DOHH2 (cell line): ENCODE results near the gene HNF1A.

Experiments
- H3F3A ChIP-seq: fragments of 200-600 bp; sonication (generic), shearing (Covaris generic); 2 replicates; pipeline ENCODE4 v1.6.0; 2016; ENCODE audit warnings: antibody characterized with exemption, mild to moderate bottlenecking; ENCODE audit not compliant: control insufficient read depth, insufficient read depth
- H3K27ac ChIP-seq: fragments of 200-600 bp; sonication (generic); 2 replicates; pipeline ENCODE4 v1.5.1; 2014; ENCODE audit warnings: low read depth, mild to moderate bottlenecking, low read length, moderate library complexity
- H3K27me3 ChIP-seq: fragments of 200-600 bp; sonication (generic); 2 replicates; pipeline ENCODE4 v1.6.1; 2014; ENCODE audit warnings: mild to moderate bottlenecking, low read length, mixed read lengths; ENCODE audit not compliant: control insufficient read depth
- H3K36me3 ChIP-seq: fragments of 200-600 bp; sonication (generic); 2 replicates; pipeline ENCODE4 v1.6.1; 2014; ENCODE audit warnings: mild to moderate bottlenecking, low read length, moderate library complexity, mixed read lengths; ENCODE audit not compliant: control insufficient read depth
- H3K4me1 ChIP-seq: fragments of 200-600 bp; sonication (generic); 2 replicates; pipeline ENCODE4 v1.6.1; 2014; ENCODE audit warnings: mild to moderate bottlenecking, low read length, mixed read lengths; ENCODE audit not compliant: control insufficient read depth
- H3K4me2 ChIP-seq: fragments of 200-600 bp; sonication (generic); 2 replicates; pipeline ENCODE4 v1.6.0; 2014; ENCODE audit warnings: mild to moderate bottlenecking, low read length, moderate library complexity
- H3K4me3 ChIP-seq: fragments of 200-600 bp; sonication (generic); 2 replicates; pipeline ENCODE4 v1.5.1; 2014; ENCODE audit warnings: mild to moderate bottlenecking, low read length, mixed read lengths
- H3K79me2 ChIP-seq: fragments of 200-600 bp; sonication (generic); 2 replicates; pipeline ENCODE4 v1.6.1; 2014; ENCODE audit warnings: mild to moderate bottlenecking, low read length, mixed read lengths; ENCODE audit not compliant: control insufficient read depth
- H3K9me2 ChIP-seq: fragments of 200-600 bp; sonication (generic); replicated peaks from 2 replicates; pipeline ENCODE4 v1.6.1; 2014; ENCODE audit warnings: mild to moderate bottlenecking, low read length, mixed read lengths; ENCODE audit not compliant: control insufficient read depth
- H3K9me3 ChIP-seq: fragments of 200-600 bp; sonication (generic); 2 replicates; pipeline ENCODE4 v1.6.1; 2014; ENCODE audit warnings: antibody characterized with exemption, low read length, mixed read lengths; ENCODE audit not compliant: control insufficient read depth, insufficient read depth
- H4K20me1 ChIP-seq: fragments of 200-600 bp; sonication (generic); 2 replicates; pipeline ENCODE4 v1.6.0; 2014; ENCODE audit warnings: low read depth, mild to moderate bottlenecking, antibody characterized with exemption, low read length, moderate library complexity; ENCODE audit not compliant: control insufficient read depth, insufficient read depth
- CTCF ChIP-seq: fragments of 200-600 bp; sonication (generic); IDR thresholded peaks from one replicate; pipeline ENCODE4 v1.5.1; 2014; ENCODE audit warnings: antibody characterized with exemption, mild to moderate bottlenecking, low read depth, low read length; ENCODE audit not compliant: poor library complexity, severe bottlenecking
- EZH2phosphoT487 ChIP-seq: fragments of 200-600 bp; sonication (generic); IDR thresholded peaks from 2 replicates; pipeline ENCODE4 v1.6.1; 2017; ENCODE audit warnings: borderline replicate concordance, mild to moderate bottlenecking, antibody characterized with exemption, low read length, moderate library complexity, mixed read lengths

HNF1A gene

DNA sequence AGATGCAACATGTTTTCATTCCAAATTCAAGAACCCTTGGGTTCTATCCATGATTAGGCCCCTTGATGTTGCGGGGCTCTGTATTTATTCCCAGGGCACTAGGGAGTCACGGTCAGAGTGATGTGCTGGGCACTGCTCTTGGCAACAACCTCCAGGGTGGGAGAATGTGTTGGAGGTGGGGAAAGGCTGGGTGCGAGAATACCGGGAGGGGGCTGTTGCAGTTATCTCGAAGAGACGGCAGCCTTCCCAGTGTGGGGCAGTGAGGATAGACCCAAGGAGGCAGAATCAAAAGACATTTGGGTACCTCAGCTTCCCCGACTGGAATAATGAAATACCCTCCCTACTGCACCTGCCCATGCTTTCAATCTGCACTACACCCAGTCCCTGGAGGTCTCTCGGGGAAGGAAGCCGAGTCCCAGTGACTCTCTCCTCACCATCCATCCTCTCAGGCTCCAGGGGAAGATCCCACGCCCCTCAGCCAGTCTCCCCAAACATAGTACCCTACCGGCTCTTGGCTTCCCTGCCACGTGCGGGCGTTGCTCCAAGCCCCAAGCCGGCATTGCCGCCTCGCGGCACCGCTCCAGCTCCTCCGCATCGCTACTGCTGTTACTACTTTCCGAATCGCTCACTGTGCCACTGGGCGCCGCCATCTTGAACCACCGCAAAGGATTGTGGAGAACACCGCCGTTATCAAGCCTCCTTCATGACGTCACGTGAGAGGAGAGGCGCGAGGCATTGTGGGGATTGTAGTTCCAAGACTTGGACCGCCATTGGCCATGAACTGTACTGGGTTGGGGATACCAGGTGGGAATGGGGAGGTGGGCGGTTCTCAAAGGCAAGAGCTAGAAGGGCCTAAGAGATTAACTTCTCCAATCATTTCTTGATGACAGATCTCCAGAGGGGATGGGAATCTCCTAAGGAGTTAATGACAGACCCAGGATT lies 37.8 kb downstream of the HNF1A start, which contains the start of gene C12orf43:
Gene C12orf43, minus strand, starts transcription at position 663 of the 942 bp plus-strand sequence. Its CDS starts 13 bp downstream, at position 650.
- no peaks in the 10 kb centered on the region for H3K27me3 ChIP-seq
- H3K9me3 ChIP-seq: no peaks in the 10 kb centered on the region
- peaks cover 11% of the 10 kb centered on the region for H3K4me1 ChIP-seq
- TF ChIP-seq CTCF (no peak), EZH2phosphoT487 (no peak)
- no peaks in the 10 kb centered on the region for H3K9me2 ChIP-seq
- H4K20me1 ChIP-seq: no peaks in the 10 kb centered on the region
- H3K79me2 ChIP-seq: peaks cover 25% of the 10 kb centered on the region
- peak within 1 kb of the TSS; percentile 86 for H3K4me3 ChIP-seq
- peak within 1 kb of the TSS; percentile 71 for H3K4me2 ChIP-seq
- H3F3A ChIP-seq: no peaks in the 10 kb centered on the region
- peaks cover 12% of the 10 kb centered on the region for H3K36me3 ChIP-seq
- H3K27ac ChIP-seq: 0 out of 2 replicates have a peak within 1 kb of the TSS, but pooled peaks have one; percentile 13

- Histone ChIP-seq H3K9me3 (no peaks in the 10 kb centered on the region), H4K20me1 (no peaks in the 10 kb centered on the region)
Observed at GRCh38 chr12:121017966-121018491, 39.7 kb downstream of the HNF1A start.

GRCh38 chr12:121018860-121019617 lies 40.7 kb downstream of the HNF1A start:
- H4K20me1 ChIP-seq: no peaks in the 10 kb centered on the region
- H3K4me2 ChIP-seq: no peak overlapping the region
- no peaks in the 10 kb centered on the region for H3F3A ChIP-seq
- H3K27ac ChIP-seq: no peak overlapping the region
- H3K4me1 ChIP-seq: peaks cover 11% of the 10 kb centered on the region
- H3K79me2 ChIP-seq: peaks cover 17% of the 10 kb centered on the region
- H3K36me3 ChIP-seq: no peaks in the 10 kb centered on the region
- no peaks in the 10 kb centered on the region for H3K27me3 ChIP-seq
- H3K9me3 ChIP-seq: no peaks in the 10 kb centered on the region
- no peaks in the 10 kb centered on the region for H3K9me2 ChIP-seq
- TF ChIP-seq EZH2phosphoT487 (no peak), CTCF (no peak)
- H3K4me3 ChIP-seq: no peak overlapping the region

More at GRCh38 chr12:121017966-121018491, 39.7 kb downstream of the HNF1A start:
- peaks cover 11% of the 10 kb centered on the region for H3K4me1 ChIP-seq
- H3K27ac ChIP-seq: no peak overlapping the region
- TF ChIP-seq EZH2phosphoT487: no peak
- no peak for TF ChIP-seq CTCF
- no peak overlapping the region for H3K4me2 ChIP-seq
- H3K9me2 ChIP-seq: no peaks in the 10 kb centered on the region
- no peaks in the 10 kb centered on the region for H3K27me3 ChIP-seq
- H3K79me2 ChIP-seq: peaks cover 22% of the 10 kb centered on the region
- no peak overlapping the region for H3K4me3 ChIP-seq
- H3K36me3 ChIP-seq: peaks cover 2% of the 10 kb centered on the region
- no peaks in the 10 kb centered on the region for H3F3A ChIP-seq
